RWPE1 (cell line): Measurements from ENCODE around the gene PRLR.
"Not testable (repeated sequence)": the region's sequence is repeated elsewhere in the genome, so short reads cannot be mapped to it uniquely, and the experiment has no call there.

ENCODE experiments used
- CTCF ChIA-PET: fragments of 350-600 bp; sonication (Branson Sonifier 250); formaldehyde crosslinking; extraction: SDS; loops from one replicate; lab custom pipeline; 2021; lab: Yijun Ruan, JAX
- POLR2A ChIA-PET: fragments of 400-600 bp; formaldehyde crosslinking; extraction: SDS; loops from one replicate; lab custom pipeline; 2020; ENCODE audit warnings: antibody characterized with exemption; ENCODE audit not compliant: low non-redundant PET; lab: Yijun Ruan, JAX
- DNase-seq: peaks from one replicate; pipeline ENCODE4 v3.0.0; 2012; ENCODE audit warnings: low spot score
- H3K27ac ChIP-seq: fragments of 450-650 bp; 2 replicates; pipeline ENCODE4 v1.5.1; 2017
- CTCF ChIP-seq: fragments of 450-650 bp; conservative IDR thresholded peaks from 2 replicates; pipeline ENCODE4 v1.5.1; 2017; ENCODE audit warnings: low read depth, mild to moderate bottlenecking

Gene PRLR

GRCh38 chr5:35042781-35043180 is 187.5 kb downstream of the PRLR start:
- POLR2A ChIA-PET, result no interaction called here
- no peak for TF ChIP-seq CTCF
- CTCF ChIA-PET, result interaction anchor here (1.1 kb wide), 1 partner anchor 14 kb away, joined by 3 read pairs; no protein-coding TSS in a partner anchor
- DNase-seq, result no peak
- no peak overlapping the region for H3K27ac ChIP-seq

- DNase-seq, result no peak
- no peak for TF ChIP-seq CTCF
- H3K27ac ChIP-seq, result no peak overlapping the region
- ChIA-PET POLR2A (no interaction called here), CTCF (interaction anchor here (0.6 kb wide), 1 partner anchor 1306 kb away, joined by 4 read pairs; no protein-coding TSS in a partner anchor)
Observed at GRCh38 chr5:35041261-35041660, 189.0 kb downstream of the PRLR start.

- no peak for DNase-seq
- ChIA-PET POLR2A (no interaction called here), CTCF (no interaction called here)
- TF ChIP-seq CTCF, result no peak
- no peak overlapping the region for H3K27ac ChIP-seq
Observed at GRCh38 chr5:35038891-35039290, 191.4 kb downstream of the PRLR start.

- no peak overlapping the region for H3K27ac ChIP-seq
- no peak for DNase-seq
- ChIA-PET POLR2A (no interaction called here), CTCF (interaction anchor here (0.7 kb wide), 1 partner anchor 8 kb away, joined by 7 read pairs; no protein-coding TSS in a partner anchor)
- no peak for TF ChIP-seq CTCF
Observed at GRCh38 chr5:35036536-35036935, 193.8 kb downstream of the PRLR start.

- DNase-seq, POLR2A ChIA-PET, H3K27ac ChIP-seq: not testable (repeated sequence)
- CTCF ChIA-PET, result interaction anchor here (0.7 kb wide), 1 partner anchor 9 kb away, joined by 7 read pairs; no protein-coding TSS in a partner anchor
Observed at GRCh38 chr5:35035929-35036328, 194.4 kb downstream of the PRLR start.

GRCh38 chr5:35035271-35035670 is 195.0 kb downstream of the PRLR start:
- no peak for TF ChIP-seq CTCF
- POLR2A ChIA-PET, result no interaction called here
- no peak overlapping the region for H3K27ac ChIP-seq
- no peak for DNase-seq
- CTCF ChIA-PET, result no interaction called here

GRCh38 chr5:35032356-35032755 is 197.9 kb downstream of the PRLR start:
- CTCF ChIA-PET, result interaction anchor here (0.6 kb wide), 1 partner anchor 536 kb away, joined by 3 read pairs; no protein-coding TSS in a partner anchor
- no peak for DNase-seq

More at GRCh38 chr5:35032356-35032755, 197.9 kb downstream of the PRLR start:
- POLR2A ChIA-PET, result no interaction called here
- no peak overlapping the region for H3K27ac ChIP-seq
- TF ChIP-seq CTCF, result no peak
